GM12891 (cell line): ENCODE measurements around the gene ITPR3.

Experiments
- PAX5 ChIP-seq: IDR thresholded peaks from 2 replicates; pipeline ENCODE4 v1.6.1; 2011; ENCODE audit warnings: low read length, moderate library complexity, mild to moderate bottlenecking; ENCODE audit not compliant: insufficient read depth, severe bottlenecking
- POLR2A ChIP-seq: IDR thresholded peaks from 2 replicates; pipeline ENCODE4 v1.6.1; 2011; ENCODE audit warnings: low read depth, low read length, control low read depth
- POLR2AphosphoS5 ChIP-seq: IDR thresholded peaks from 2 replicates; pipeline ENCODE4 v1.6.1; 2011; ENCODE audit warnings: low read depth, low read length, control low read depth
- POU2F2 ChIP-seq: IDR thresholded peaks from 2 replicates; pipeline ENCODE4 v1.6.1; 2011; ENCODE audit warnings: low read depth, mild to moderate bottlenecking, control low read depth, low read length, moderate library complexity

DNA sequence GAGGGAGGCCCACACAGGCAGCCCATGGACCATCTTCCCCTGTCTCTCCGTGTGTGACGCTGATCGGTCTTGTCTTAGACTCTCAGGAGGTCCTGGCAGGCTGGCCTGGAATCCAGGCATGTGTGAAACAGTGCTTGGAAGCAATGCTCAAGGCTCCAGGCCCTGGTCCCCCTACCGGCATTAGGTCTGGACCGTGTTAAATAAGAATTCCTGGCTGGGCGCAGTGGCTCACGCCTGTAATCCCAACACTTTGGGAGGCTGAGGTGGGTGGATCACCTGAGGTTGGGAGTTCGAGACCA, 112.5 kb downstream of the ITPR3 start:
- TF ChIP-seq POLR2AphosphoS5 = no peak
- TF ChIP-seq PAX5 = no peak
- no peak for TF ChIP-seq POLR2A
- no peak for TF ChIP-seq POU2F2
